ENCODE data around the gene MIER2.

Gene MIER2

DNA sequence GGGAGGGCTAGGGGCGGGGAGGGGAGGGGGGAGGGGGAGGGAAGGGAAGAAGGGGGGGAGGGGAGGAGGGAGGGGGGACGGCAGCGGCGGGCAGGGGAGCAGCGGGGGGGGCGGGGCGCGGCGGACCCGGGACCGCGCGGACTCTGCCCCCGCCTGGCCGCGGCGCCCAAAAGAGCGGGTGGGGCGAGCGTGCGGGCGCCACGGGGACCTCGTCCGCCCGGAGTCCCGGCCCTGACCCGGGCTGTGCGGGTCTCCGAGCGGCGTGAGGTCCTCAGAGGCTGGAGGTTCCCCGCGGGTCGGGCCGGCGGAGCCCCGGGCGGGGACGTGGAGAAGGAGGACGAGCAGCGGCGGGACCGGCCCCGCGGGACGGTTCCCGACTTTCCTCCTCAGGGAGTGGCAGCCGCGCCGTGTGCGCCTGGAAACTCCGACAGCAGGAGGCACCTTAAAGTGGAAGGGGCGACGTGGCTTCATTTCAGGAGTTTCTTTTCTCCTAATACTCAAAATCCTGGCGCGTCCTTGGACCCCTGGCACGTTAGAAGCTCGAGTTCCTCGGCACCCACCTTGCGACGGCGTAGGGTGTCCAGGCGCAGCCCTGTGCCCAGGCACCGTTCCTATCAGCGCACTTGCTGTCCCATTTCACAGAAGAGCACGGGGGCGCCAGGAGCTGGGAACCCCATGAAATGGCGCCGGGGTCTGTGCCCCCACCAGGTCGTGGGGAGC lies 52.9 kb downstream of the MIER2 start:
- peaks cover 80% of the 10 kb centered on the region for H3K27me3 ChIP-seq (replicated peaks; ENCODE audit: insufficient read depth, low read length)
- DNase-seq, result no peak
- H3K36me3 ChIP-seq (replicated peaks; ENCODE audit: insufficient read depth, low read length), result no peaks in the 10 kb centered on the region
- no peaks in the 10 kb centered on the region for H3K9me2 ChIP-seq (replicated peaks; ENCODE audit: insufficient read depth, low read length)
- no peak for TF ChIP-seq EZH2phosphoT487 (IDR thresholded peaks at IDR 0.05; ENCODE audit: low read length)
- no peak for TF ChIP-seq EZH2 (optimal IDR thresholded peaks at IDR 0.05; ENCODE audit: low read depth, low read length)
- TF ChIP-seq, protein P1, sequence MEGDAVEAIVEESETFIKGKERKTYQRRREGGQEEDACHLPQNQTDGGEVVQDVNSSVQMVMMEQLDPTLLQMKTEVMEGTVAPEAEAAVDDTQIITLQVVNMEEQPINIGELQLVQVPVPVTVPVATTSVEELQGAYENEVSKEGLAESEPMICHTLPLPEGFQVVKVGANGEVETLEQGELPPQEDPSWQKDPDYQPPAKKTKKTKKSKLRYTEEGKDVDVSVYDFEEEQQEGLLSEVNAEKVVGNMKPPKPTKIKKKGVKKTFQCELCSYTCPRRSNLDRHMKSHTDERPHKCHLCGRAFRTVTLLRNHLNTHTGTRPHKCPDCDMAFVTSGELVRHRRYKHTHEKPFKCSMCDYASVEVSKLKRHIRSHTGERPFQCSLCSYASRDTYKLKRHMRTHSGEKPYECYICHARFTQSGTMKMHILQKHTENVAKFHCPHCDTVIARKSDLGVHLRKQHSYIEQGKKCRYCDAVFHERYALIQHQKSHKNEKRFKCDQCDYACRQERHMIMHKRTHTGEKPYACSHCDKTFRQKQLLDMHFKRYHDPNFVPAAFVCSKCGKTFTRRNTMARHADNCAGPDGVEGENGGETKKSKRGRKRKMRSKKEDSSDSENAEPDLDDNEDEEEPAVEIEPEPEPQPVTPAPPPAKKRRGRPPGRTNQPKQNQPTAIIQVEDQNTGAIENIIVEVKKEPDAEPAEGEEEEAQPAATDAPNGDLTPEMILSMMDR (IDR thresholded peaks at IDR 0.05; ENCODE audit: low read length), result no peak
- no peaks in the 10 kb centered on the region for H3K79me2 ChIP-seq (ENCODE audit: low read length)
- no peak overlapping the region for H3K4me2 ChIP-seq (ENCODE audit: low read depth, low read length)
- no peak overlapping the region for H3K4me3 ChIP-seq (ENCODE audit: low read length)
- H3F3A ChIP-seq (ENCODE audit: insufficient read depth, low read length), result no peaks in the 10 kb centered on the region
- no peaks in the 10 kb centered on the region for H3K4me1 ChIP-seq (ENCODE audit: low read length)
- H4K20me1 ChIP-seq (ENCODE audit: insufficient read depth, low read length), result no peaks in the 10 kb centered on the region
- H3K9ac ChIP-seq (ENCODE audit: low read length), result no peak overlapping the region
- H2AFZ ChIP-seq (ENCODE audit: low read length), result no peak overlapping the region
- H3K27ac ChIP-seq (ENCODE audit: low read length), result no peak overlapping the region
- H3K9me3 ChIP-seq (replicated peaks; ENCODE audit: insufficient read depth, low read length), result no peaks in the 10 kb centered on the region

DNA sequence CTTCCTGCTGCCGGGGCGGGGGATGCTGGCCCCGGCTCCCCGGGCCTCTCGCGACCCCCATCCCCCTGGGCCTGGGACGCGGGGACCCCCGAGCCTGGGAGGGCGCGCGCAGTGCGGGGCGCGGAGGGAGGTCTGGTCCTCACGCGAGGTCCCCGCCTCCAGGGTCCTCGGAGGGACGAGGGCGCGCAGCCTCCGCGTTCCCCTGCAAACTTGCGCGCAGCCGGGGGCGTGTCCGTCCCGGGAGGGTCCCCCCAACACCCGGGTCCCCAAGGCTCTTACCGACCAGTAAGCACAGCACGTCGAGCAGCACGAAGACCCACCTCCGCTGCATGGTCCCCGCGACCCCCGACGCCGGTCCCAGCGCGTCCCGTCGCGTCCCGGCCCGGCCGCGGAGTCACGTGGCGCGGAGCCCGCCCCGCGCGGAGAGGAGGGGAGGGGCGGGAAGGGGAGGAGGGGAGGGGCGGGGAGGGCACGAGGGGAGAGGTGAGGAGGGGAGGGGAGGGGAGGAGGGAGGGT lies 53.5 kb downstream of the MIER2 start, which contains the start of gene PLPP2:
TSS of gene PLPP2 (minus strand) at position 398 of the 516 bp plus-strand sequence. CDS start at position 331, 67 bp downstream.
- Histone ChIP-seq H3K4me3 (ENCODE audit: low read length) (no peak within 1 kb of the TSS), H3F3A (ENCODE audit: insufficient read depth, low read length) (no peaks in the 10 kb centered on the region), H3K27me3 (replicated peaks; ENCODE audit: insufficient read depth, low read length) (peaks cover 78% of the 10 kb centered on the region), H3K9me2 (replicated peaks; ENCODE audit: insufficient read depth, low read length) (no peaks in the 10 kb centered on the region), H3K9ac (ENCODE audit: low read length) (no peak within 1 kb of the TSS), H2AFZ (ENCODE audit: low read length) (peak within 1 kb of the TSS; percentile 35; the same call in 1 of the 2 replicates), H3K36me3 (replicated peaks; ENCODE audit: insufficient read depth, low read length) (no peaks in the 10 kb centered on the region), H3K79me2 (ENCODE audit: low read length) (no peaks in the 10 kb centered on the region), H3K27ac (ENCODE audit: low read length) (no peak within 1 kb of the TSS), H4K20me1 (ENCODE audit: insufficient read depth, low read length) (no peaks in the 10 kb centered on the region), H3K4me1 (ENCODE audit: low read length) (no peaks in the 10 kb centered on the region), H3K4me2 (ENCODE audit: low read depth, low read length) (peak within 1 kb of the TSS; percentile 15; the same call in 1 of the 2 replicates), H3K9me3 (replicated peaks; ENCODE audit: insufficient read depth, low read length) (no peaks in the 10 kb centered on the region)
- peak; percentile 4 for DNase-seq
- TF ChIP-seq EZH2 (optimal IDR thresholded peaks at IDR 0.05; ENCODE audit: low read depth, low read length) (no peak), EZH2phosphoT487 (IDR thresholded peaks at IDR 0.05; ENCODE audit: low read length) (no peak)
- TF ChIP-seq, protein P1 (IDR thresholded peaks at IDR 0.05; ENCODE audit: low read length), result no peak

DNA sequence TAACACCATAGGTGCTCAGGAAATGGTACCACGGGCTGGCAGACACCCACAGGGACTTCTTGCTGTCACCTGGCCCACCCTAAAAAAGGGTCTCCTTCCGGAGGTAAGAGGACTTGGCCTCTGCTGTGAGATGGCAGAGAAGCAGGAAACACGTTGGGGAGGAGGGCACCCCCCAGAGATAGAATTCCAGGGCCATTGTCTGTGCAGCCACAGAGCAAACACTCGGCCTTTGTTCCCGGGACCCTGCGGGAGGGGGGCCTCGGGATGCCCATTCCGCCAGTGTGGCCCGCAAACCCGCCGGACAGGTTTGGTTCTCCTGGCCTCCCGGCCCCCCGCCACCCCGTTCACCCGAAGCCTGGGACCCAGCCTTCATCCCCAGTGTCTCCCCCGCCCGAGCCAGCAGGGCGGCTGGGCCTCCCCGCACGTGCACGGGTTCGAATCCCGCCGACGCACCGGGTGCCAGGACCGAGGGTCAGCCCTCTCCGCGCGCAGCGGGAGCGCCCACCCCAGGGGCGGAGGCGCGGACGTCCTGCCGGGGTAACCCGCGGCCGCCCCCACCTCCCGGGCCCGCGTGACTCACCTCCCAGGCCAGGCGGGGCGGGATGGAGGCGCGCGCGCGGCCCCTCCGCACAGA lies 54.1 kb downstream of the MIER2 start:
- Histone ChIP-seq H3K9ac (ENCODE audit: low read length) (no peak overlapping the region), H3K79me2 (ENCODE audit: low read length) (no peaks in the 10 kb centered on the region), H2AFZ (ENCODE audit: low read length) (peak overlapping the region; percentile 35; the same call in 1 of the 2 replicates), H3K9me3 (replicated peaks; ENCODE audit: insufficient read depth, low read length) (no peaks in the 10 kb centered on the region), H3F3A (ENCODE audit: insufficient read depth, low read length) (no peaks in the 10 kb centered on the region), H3K4me2 (ENCODE audit: low read depth, low read length) (peak overlapping the region; percentile 15; the same call in 1 of the 2 replicates), H4K20me1 (ENCODE audit: insufficient read depth, low read length) (no peaks in the 10 kb centered on the region), H3K4me3 (ENCODE audit: low read length) (no peak overlapping the region), H3K27ac (ENCODE audit: low read length) (no peak overlapping the region), H3K9me2 (replicated peaks; ENCODE audit: insufficient read depth, low read length) (no peaks in the 10 kb centered on the region), H3K36me3 (replicated peaks; ENCODE audit: insufficient read depth, low read length) (no peaks in the 10 kb centered on the region), H3K4me1 (ENCODE audit: low read length) (no peaks in the 10 kb centered on the region), H3K27me3 (replicated peaks; ENCODE audit: insufficient read depth, low read length) (peaks cover 76% of the 10 kb centered on the region)
- TF ChIP-seq EZH2phosphoT487 (IDR thresholded peaks at IDR 0.05; ENCODE audit: low read length), result no peak
- TF ChIP-seq, protein P1 (IDR thresholded peaks at IDR 0.05; ENCODE audit: low read length), result no peak
- TF ChIP-seq EZH2 (optimal IDR thresholded peaks at IDR 0.05; ENCODE audit: low read depth, low read length), result no peak
- peak; percentile 2 for DNase-seq

Data from MM.1S (cell line).